HepG2 (cell line): ENCODE data around the gene STIMATE. TPM values are rescaled to one million over a fixed set of nuclear protein-coding genes. Genes with fewer than 3 reads are reported as not detected.
A peak's percentile ranks its signal among the peaks of the same experiment; 100 is the strongest.

Experiments
- ATAC-seq: fragments of 200-7000 bp; cut with Tn5 transposase; 3 replicates; pipeline ENCODE4 v1.9.1; 2020; ENCODE audit warnings: mild to moderate bottlenecking, moderate library complexity
- BruUV-seq: library from RNA; stranded (reverse); fragments of 400-500 nt; replicated peaks from 2 replicates; lab custom pipeline; 2021; lab: Mats Ljungman, UMichigan
- CTCF ChIA-PET: fragments of 300-600 bp; formaldehyde crosslinking; extraction: SDS; loops from one replicate; lab custom pipeline; 2021; ENCODE audit warnings: low total read pairs, inconsistent platforms, low intra/inter-chr PET ratio; lab: Yijun Ruan, JAX
- POLR2A ChIA-PET: fragments of 350-600 bp; sonication (Branson Sonifier 250); formaldehyde crosslinking; loops from one replicate; lab custom pipeline; 2020; ENCODE audit warnings: antibody characterized with exemption, inconsistent platforms; lab: Yijun Ruan, JAX
- DNase-seq: peaks from one replicate; pipeline ENCODE4 v3.0.0-alpha.2; 2015; ENCODE audit warnings: low spot score
- FAIRE-seq: peaks from 3 replicates; lab custom pipeline; 2011; peaks lifted over from hg19 to GRCh38; lab: Jason Lieb, UNC
- H2AFZ ChIP-seq: one replicate; pipeline ENCODE4 v1.6.1; 2011; ENCODE audit warnings: low read length, inconsistent platforms
- H3K27ac ChIP-seq: fragments of 300-600 bp; 3 replicates; pipeline ENCODE4 v1.8.0; 2011; ENCODE audit warnings: mixed run types, mild to moderate bottlenecking, mixed read lengths, low read length, inconsistent platforms; ENCODE audit not compliant: insufficient read depth; ENCODE audit errors: extremely low read length
- H3K27me3 ChIP-seq, 2 experiments: fragments of 200-600 bp in 1 of 2; 2 replicates in 1 of 2; 3 replicates in 1 of 2; pipeline versions ENCODE4 v1.6.0 to v1.8.0; 2011; ENCODE audit warnings: low read length in 2 of 2, mild to moderate bottlenecking in 2 of 2, moderate library complexity in 2 of 2, inconsistent platforms in 1 of 2; ENCODE audit not compliant: insufficient read depth in 2 of 2, control insufficient read depth in 1 of 2
- H3K36me3 ChIP-seq, 2 experiments: fragments of 200-600 bp in 1 of 2; replicated peaks in 1 of 2; 2 replicates in 1 of 2; 3 replicates in 1 of 2; pipeline versions ENCODE4 v1.5.1 to v1.8.0; 2011; ENCODE audit warnings: low read length in 2 of 2, inconsistent platforms in 1 of 2; ENCODE audit not compliant: insufficient read depth in 2 of 2, control insufficient read depth in 1 of 2
- H3K4me1 ChIP-seq: 2 replicates; pipeline ENCODE4 v1.5.1; 2012; ENCODE audit warnings: low read length, inconsistent platforms; ENCODE audit not compliant: insufficient read depth
- H3K4me2 ChIP-seq: 2 replicates; pipeline ENCODE4 v1.6.0; 2011; ENCODE audit warnings: low read depth, low read length, inconsistent platforms
- H3K4me3 ChIP-seq, 3 experiments: fragments of 200-600 bp in 1 of 3; sonication (generic), shearing (Covaris generic) in 1 of 3; replicated peaks in 1 of 3; 2 replicates each; pipeline ENCODE4 v1.5.1; 2011 to 2016; ENCODE audit warnings: low read length in 3 of 3, inconsistent platforms in 2 of 3, low read depth in 2 of 3, mild to moderate bottlenecking in 2 of 3, control low read depth in 1 of 3, mixed read lengths in 1 of 3; ENCODE audit not compliant: insufficient read depth in 1 of 3
- H3K79me2 ChIP-seq: one replicate; pipeline ENCODE4 v1.6.1; 2011; ENCODE audit warnings: low read length, inconsistent platforms; ENCODE audit not compliant: insufficient read depth
- H3K9ac ChIP-seq: 2 replicates; pipeline ENCODE4 v1.6.0; 2011; ENCODE audit warnings: mild to moderate bottlenecking, low read depth, low read length, inconsistent platforms; ENCODE audit not compliant: insufficient read depth
- H3K9me3 ChIP-seq: 2 replicates; pipeline ENCODE4 v1.5.1; 2012; ENCODE audit warnings: mild to moderate bottlenecking, low read length
- H4K20me1 ChIP-seq: 2 replicates; pipeline ENCODE4 v1.6.0; 2011; ENCODE audit warnings: inconsistent platforms, mild to moderate bottlenecking, low read length, moderate library complexity; ENCODE audit not compliant: insufficient read depth
- ATRX ChIP-seq: sonication (generic); formaldehyde crosslinking; IDR thresholded peaks from 2 replicates; pipeline ENCODE4 v1.4.0; 2020; ENCODE audit warnings: missing genetic modification reagents, borderline replicate concordance
- BCL6 ChIP-seq: IDR thresholded peaks from 2 replicates; pipeline ENCODE4 v1.6.1; 2016; ENCODE audit warnings: missing genetic modification reagents, missing compliant biosample characterization
- CHD2 ChIP-seq: IDR thresholded peaks from 2 replicates; pipeline ENCODE4 v1.6.1; 2011; ENCODE audit warnings: low read depth, low read length, improper control_type of control experiment
- KLF6 ChIP-seq: IDR thresholded peaks from 2 replicates; pipeline ENCODE4 v1.8.0; 2016; ENCODE audit warnings: missing biosample characterization, missing genetic modification reagents
- MTF2 ChIP-seq: sonication (generic); formaldehyde crosslinking; IDR thresholded peaks from 2 replicates; pipeline ENCODE4 v1.5.0; 2020; ENCODE audit warnings: missing genetic modification reagents, borderline replicate concordance
- NFYC ChIP-seq: IDR thresholded peaks from 2 replicates; pipeline ENCODE4 v1.6.1; 2016; ENCODE audit warnings: missing genetic modification reagents, missing compliant biosample characterization
- PAXIP1 ChIP-seq: sonication (generic); formaldehyde crosslinking; conservative IDR thresholded peaks from 2 replicates; pipeline ENCODE4 v1.4.0; 2020; ENCODE audit warnings: mild to moderate bottlenecking, missing genetic modification reagents, moderate library complexity
- PCBP1 ChIP-seq: fragments of 200-400 bp; formaldehyde crosslinking; IDR thresholded peaks from 2 replicates; pipeline ENCODE4 v1.6.1; 2017; ENCODE audit warnings: mild to moderate bottlenecking, low read depth, low read length, borderline replicate concordance
- POLR2A ChIP-seq, 2 experiments: IDR thresholded peaks; 2 replicates each; pipeline ENCODE4 v1.6.1; 2011; ENCODE audit warnings: low read depth in 2 of 2, low read length in 2 of 2, mild to moderate bottlenecking in 1 of 2, moderate library complexity in 1 of 2; ENCODE audit not compliant: insufficient read depth in 1 of 2
- SMAD9 ChIP-seq: sonication (generic); formaldehyde crosslinking; IDR thresholded peaks from 2 replicates; pipeline ENCODE4 v1.5.1; 2020; ENCODE audit warnings: mild to moderate bottlenecking, missing genetic modification reagents
- SOX5 ChIP-seq: IDR thresholded peaks from 2 replicates; pipeline ENCODE4 v1.6.1; 2016; ENCODE audit warnings: borderline replicate concordance
- TFAP4 ChIP-seq: sonication (generic); IDR thresholded peaks from 2 replicates; pipeline ENCODE4 v1.6.1; 2016; ENCODE audit warnings: low read depth, borderline replicate concordance
- ZMYM2 ChIP-seq: sonication (generic); formaldehyde crosslinking; IDR thresholded peaks from 2 replicates; pipeline ENCODE4 v1.8.0; 2022; ENCODE audit warnings: mild to moderate bottlenecking, missing genetic modification reagents
- ZNF24 ChIP-seq: fragments of 450-650 bp; IDR thresholded peaks from 2 replicates; pipeline ENCODE4 v1.6.1; 2017; ENCODE audit warnings: antibody characterized with exemption, mild to moderate bottlenecking
- ZNF317 ChIP-seq: sonication (generic); formaldehyde crosslinking; IDR thresholded peaks from 2 replicates; pipeline ENCODE4 v1.5.0; 2020; ENCODE audit warnings: mild to moderate bottlenecking, missing genetic modification reagents
- ZNF883 ChIP-seq: sonication (generic); formaldehyde crosslinking; IDR thresholded peaks from 2 replicates; pipeline ENCODE4 v1.5.1; 2020; ENCODE audit warnings: mild to moderate bottlenecking, missing genetic modification reagents; ENCODE audit errors: not compliant biosample characterization
- ZSCAN21 ChIP-seq: sonication (generic); formaldehyde crosslinking; IDR thresholded peaks from 2 replicates; pipeline ENCODE4 v1.8.0; 2022; ENCODE audit warnings: mild to moderate bottlenecking, missing genetic modification reagents, moderate library complexity, borderline replicate concordance
- WGBS: methylation state at CpG from one replicate; pipeline ENCODE4 v1.1.6; 2017; ENCODE audit warnings: low lambda C conversion rate; 5-methylcytosine and 5-hydroxymethylcytosine counted together
- in situ Hi-C: cut with HindIII; loops from 2 replicates; pipeline ENCODE4 v1.10.0; 2017; ENCODE audit warnings: low pct_unique_long_range_greater_than_20kb; ENCODE audit not compliant: extremely low pct_ligation_motif_present
- intact Hi-C: fragments of 100-400 bp; cut with micrococcal nuclease; formaldehyde crosslinking; loops from one replicate; pipeline ENCODE4 v1.10.0; 2022; ENCODE audit not compliant: unreplicated experiment
- polyA plus RNA-seq, 8 experiments: library from polyadenylated mRNA; depleted of rRNA in 3 of 8; stranded (reverse) in 7 of 8; unstranded in 1 of 8; fragments of >200 nt; fragmentation: Illumina TruSeq in 4 of 8; extraction: Trizol in 4 of 8; gene quantifications; 2 replicates each; pipeline versions ENCODE4 v1.2.1 to v1.2.3, GENCODE V29; 2011 to 2016; ENCODE audit warnings: low read depth in 4 of 8, missing spikeins in 1 of 8, mixed read lengths in 1 of 8; ENCODE audit not compliant: insufficient read depth in 1 of 8
- total RNA-seq, 5 experiments: library from RNA; depleted of rRNA; stranded (reverse); fragments of >200 nt; fragmentation: Illumina TruSeq; extraction: Trizol; gene quantifications; 2 replicates each; pipeline ENCODE4 v1.2.3, GENCODE V29; 2016; ENCODE audit warnings: low read depth in 1 of 5

The STIMATE gene
- total and polyA plus RNA-seq, 2 of the 13 experiments (the other 11 are each of a cell fraction or from before 2014, with no cell fraction given) = 5.7 to 11.7 TPM

GRCh38 chr3:52904552-52904951 is 7.2 kb upstream of the STIMATE start:
- intact Hi-C loops (no loop called here), in situ Hi-C loops (no loop called here)
- H3K27me3 ChIP-seq = no peaks in the 10 kb centered on the region
- no peak overlapping the region for H3K4me3 ChIP-seq
- ChIA-PET CTCF (no interaction called here), POLR2A (interaction anchor here (0.6 to 1.6 kb wide), 2 partner anchors 11 to 97 kb away, joined by 3 to 8 read pairs; no protein-coding TSS in a partner anchor)
- ATAC-seq = no peak
- peak overlapping the region; percentile 20; the same call in 1 of the 2 replicates for H3K4me2 ChIP-seq
- no peak for DNase-seq
- H4K20me1 ChIP-seq = no peaks in the 10 kb centered on the region
- no peaks in the 10 kb centered on the region for H3K79me2 ChIP-seq
- FAIRE-seq = peak; percentile 4
- H3K36me3 ChIP-seq = peaks cover 3 to 11% of the 10 kb centered on the region in 2 experiments; a peak in 3 of 5 replicates
- no TSS peak for BruUV-seq
- 11% methylated on average over 1 of the region's 1 CpG for WGBS
- no peak overlapping the region for H2AFZ ChIP-seq
- H3K9ac ChIP-seq = no peak overlapping the region
- H3K27ac ChIP-seq = no peak overlapping the region
- TF ChIP-seq ZSCAN21 (no peak), BCL6 (CRISPR knock-in tag) (peak; percentile 80), SOX5 (0 out of 2 replicates have a peak, but pooled peaks have one; percentile 6), MTF2 (no peak)
- H3K9me3 ChIP-seq = no peaks in the 10 kb centered on the region
- peaks cover 21% of the 10 kb centered on the region for H3K4me1 ChIP-seq

- ChIA-PET POLR2A (interaction anchor here (1.6 kb wide), 1 partner anchor 11 kb away, joined by 8 read pairs; no protein-coding TSS in a partner anchor), CTCF (no interaction called here)
- Histone ChIP-seq H3K27ac (peak overlapping the region; percentile 4), H3K4me3 (no peak overlapping the region), H3K27me3 (no peaks in the 10 kb centered on the region), H2AFZ (no peak overlapping the region), H4K20me1 (no peaks in the 10 kb centered on the region), H3K36me3 (peaks cover 3 to 11% of the 10 kb centered on the region in 2 experiments; a peak in 3 of 5 replicates), H3K4me2 (peak overlapping the region; percentile 20; the same call in 1 of the 2 replicates), H3K9ac (no peak overlapping the region), H3K9me3 (no peaks in the 10 kb centered on the region), H3K4me1 (peaks cover 21% of the 10 kb centered on the region), H3K79me2 (no peaks in the 10 kb centered on the region)
- WGBS = 41% methylated on average over 3 of the region's 3 CpGs
- ATAC-seq (peak; percentile 36; the same call in 1 of the 3 replicates), DNase-seq (peak; percentile 16), FAIRE-seq (no peak)
- in situ Hi-C loops (no loop called here), intact Hi-C loops (no loop called here)
- no TSS peak for BruUV-seq
- TF ChIP-seq PAXIP1 (CRISPR knock-in tag) (peak; percentile 31; the same call in 1 of the 2 replicates), KLF6 (no peak), ZNF883 (CRISPR knock-in tag) (no peak), PCBP1 (no peak), TFAP4 (no peak), ZNF317 (no peak), SMAD9 (CRISPR knock-in tag) (no peak), ZNF24 (no peak), ATRX (CRISPR knock-in tag) (no peak), NFYC (CRISPR knock-in tag) (no peak), POLR2A (IDR thresholded peaks at IDR 0.05; ENCODE audit: insufficient read depth in 1 of 2, low read depth in 2 of 2, low read length in 2 of 2) (no peak), ZMYM2 (CRISPR knock-in tag) (no peak), CHD2 (no peak)
Measured at GRCh38 chr3:52904000-52904399, 6.7 kb upstream of the STIMATE start.
